ENCODE measurements around the gene DDIT3.
"Not testable (repeated sequence)": the region's sequence is repeated elsewhere in the genome, so short reads cannot be mapped to it uniquely, and the experiment has no call there.

The DDIT3 gene

DNA sequence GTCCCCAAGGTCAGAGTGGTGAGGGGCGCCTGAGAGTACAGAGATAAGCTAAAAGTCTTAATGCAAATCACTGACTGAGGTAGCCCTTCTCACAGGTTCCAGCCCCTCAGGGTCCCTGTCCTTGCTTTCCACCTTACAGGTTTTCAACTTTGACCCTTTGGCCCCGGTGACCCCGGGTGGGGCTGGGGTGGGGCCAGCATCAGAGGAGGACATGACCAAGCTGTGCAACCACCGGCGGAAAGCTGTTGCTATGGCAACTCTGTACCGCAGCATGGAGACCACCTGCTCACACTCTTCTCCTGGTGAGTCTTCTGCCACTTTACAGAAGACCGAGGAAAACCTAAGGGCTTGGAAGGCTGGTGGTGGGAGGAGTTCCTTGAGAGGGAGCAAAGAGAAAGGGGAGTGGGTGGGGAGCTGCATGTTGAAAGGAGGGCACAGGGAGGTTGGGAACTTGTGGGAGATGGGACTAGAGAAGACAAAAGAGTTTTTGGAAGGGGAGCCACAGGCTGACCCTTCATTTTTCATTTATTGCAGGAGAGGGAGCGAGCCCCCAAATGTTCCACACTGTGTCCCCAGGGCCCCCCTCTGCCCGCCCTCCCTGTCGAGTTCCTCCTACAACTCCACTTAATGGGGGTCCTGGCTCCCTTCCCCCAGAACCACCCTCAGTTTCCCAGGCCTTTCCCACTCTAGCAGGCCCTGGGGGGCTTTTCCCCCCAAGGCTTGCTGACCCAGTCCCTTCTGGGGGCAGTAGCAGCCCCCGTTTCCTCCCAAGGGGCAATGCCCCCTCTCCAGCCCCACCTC, 4.7 kb upstream of the DDIT3 start:
- DNase-seq, result no peak

DNA sequence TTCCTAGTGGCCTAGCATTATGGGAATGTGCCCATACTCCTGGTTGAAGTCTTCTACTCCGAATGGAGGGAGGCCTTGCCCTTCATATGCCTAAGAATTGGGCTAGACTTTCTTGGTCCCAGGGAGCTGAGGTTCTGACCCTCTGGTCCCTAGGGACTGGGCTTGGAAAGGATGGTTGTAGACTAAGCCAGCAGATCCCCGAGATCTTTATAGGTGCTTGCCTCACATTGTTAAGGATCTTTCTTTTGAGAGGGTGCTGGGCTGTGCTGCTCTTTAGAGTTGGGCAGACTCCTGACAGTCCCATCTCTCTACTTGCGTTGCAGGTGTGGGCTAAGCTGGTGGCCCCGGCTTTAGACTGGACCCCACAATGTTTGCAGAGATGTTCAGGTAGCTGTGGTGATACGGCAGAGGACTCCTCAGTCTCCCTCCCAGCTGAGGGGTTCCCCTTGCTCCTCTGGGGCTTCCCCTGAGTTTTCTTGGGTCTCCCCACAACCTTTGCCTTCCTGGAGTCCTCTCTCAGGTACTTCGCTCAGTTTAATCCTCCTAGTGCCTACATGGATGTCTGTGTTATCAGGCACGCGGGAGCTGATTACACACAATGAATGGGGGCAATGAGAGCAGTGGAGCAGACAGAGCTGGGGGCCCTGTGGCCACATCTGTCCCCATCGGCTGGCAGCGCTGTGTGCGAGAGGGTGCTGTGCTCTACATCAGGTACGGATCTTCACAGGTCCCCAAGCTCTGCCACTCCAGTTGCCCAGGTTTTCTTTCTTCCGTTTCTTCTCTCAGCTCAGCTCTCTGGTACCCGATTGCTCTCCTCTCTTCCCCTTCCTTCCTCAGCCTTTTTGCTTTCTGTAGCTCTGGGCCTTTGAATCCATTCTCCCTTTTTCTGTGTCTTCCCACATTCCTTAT, 3.6 kb upstream of the DDIT3 start:
- DNase-seq, result no peak

DNA sequence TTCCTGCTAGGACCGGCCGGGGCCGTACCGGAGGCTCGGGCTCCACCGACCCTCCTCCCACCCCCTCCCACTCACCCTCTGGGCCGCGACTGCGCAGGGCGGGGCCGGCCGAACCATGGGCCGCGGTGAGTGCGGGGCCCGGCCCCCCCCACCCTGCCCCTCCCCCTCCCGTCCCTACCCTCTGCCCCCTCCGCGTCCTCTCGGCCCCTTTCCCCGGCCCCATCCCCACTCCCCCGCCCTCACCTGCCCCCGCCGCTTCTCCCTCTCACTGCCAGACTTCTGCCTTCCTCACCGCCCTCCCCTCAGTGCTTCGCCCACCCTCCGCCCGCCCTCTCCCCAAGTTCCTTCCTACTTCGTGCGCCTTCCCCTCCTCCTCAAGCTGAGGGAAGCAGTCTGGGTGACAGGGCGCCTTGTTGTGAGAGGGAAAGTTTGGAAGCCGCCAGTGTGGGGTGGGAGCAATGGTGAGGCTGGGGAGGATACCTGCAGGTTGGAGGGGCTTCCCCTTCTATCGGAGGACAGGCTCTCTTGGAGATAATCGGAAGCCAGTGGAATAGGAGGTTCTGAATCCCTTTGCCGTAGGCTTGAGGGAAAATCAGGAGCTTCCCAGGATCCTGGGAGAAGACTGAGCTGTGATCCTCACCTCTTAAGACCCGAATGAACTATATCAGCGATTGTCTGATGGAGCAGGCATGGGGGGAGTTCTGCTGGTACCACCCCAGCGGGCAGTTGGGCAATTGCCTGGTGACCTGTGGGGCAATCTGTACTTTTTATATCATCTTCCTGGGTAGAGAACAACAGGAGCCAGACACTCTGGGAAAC, 2.8 kb upstream of the DDIT3 start:
- DNase-seq, result peak; percentile 49

DNA sequence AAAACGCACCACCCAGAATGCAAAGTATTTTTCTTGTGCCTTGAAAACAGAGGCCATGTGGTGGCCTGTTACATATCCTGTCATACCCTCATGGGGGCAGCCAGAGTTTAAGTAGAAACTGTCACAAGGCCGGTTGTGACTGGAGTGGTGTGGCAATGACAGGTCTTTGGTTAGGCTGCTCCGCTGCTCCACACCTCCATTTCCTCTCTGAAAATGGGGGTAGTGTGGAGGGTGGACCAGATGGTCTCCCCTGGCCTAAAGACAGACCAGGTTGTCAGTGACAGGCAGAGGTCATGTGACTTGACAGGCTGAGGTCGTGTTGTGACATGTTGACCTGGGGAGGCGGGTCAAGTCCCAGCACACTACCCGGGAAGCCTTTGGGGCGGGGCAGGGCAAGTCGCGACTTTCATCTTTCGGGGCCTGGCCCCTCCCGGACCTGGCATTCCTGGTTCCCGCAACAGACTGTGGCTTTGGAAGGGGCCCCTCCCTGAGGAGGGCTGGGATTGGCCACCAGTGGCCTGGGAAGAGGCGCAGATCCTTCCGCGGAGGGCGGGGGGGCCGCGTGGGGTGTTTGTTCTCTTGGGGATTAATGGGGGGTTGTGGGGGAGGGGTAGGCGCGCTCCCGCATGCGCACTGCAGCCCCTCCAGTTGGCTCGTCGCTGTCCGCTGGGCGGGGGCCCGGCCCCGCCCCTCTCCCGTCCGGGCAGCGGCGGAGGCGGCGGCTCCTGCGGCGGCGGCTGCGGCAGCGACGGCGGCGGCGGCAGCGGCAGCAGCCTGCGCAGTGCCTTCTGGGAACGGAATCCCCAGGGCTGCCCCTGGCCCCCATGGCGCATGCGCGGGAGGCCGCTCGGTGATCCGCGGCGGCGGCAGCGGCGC, 1.9 kb upstream of the DDIT3 start, which contains the start of gene MBD6:
MBD6 (plus strand) TSS at position 814 of the 876 bp plus-strand sequence. CDS start 1,480 bp downstream, outside the sequence.
- DNase-seq, result peak; percentile 96

DNA sequence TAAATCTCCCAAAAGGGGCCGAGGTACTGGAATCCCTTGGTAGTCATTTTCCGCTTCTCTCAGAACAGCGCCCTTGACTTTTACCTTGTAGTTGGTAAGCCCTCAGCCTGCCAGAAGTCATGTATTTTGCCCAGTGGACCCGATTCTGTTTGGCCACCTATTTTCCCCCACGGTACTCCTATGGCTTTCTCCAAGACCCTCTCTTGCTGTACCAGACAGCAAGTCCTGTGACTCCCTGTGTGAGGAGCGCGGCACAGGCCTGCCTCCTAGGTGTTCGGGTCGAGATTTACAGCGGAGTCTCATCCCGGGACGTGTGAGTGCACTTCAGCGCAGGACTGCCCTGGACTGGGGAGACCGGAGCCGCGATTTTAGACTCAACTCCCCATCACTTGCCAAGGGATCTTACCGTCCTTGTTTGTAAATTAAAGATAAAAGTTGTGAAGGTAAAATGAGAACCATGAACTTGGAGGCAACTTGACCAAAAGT, 1.3 kb upstream of the DDIT3 start:
- peak; percentile 17 for DNase-seq

DNA sequence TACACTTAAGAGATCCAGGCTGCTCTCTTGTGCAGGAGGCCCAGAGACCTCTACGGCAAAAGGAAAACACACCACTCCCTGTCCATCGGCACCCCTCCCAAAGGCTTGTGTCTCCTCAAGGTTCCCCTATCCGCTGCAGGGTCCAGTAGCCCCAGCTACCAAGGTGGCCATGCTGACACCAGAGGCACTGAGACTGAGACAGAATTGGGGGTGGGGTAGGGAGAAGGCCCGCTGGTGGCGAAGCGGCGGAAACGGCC, 590 bp downstream of the DDIT3 start:
- DNase-seq, result no peak

DNA sequence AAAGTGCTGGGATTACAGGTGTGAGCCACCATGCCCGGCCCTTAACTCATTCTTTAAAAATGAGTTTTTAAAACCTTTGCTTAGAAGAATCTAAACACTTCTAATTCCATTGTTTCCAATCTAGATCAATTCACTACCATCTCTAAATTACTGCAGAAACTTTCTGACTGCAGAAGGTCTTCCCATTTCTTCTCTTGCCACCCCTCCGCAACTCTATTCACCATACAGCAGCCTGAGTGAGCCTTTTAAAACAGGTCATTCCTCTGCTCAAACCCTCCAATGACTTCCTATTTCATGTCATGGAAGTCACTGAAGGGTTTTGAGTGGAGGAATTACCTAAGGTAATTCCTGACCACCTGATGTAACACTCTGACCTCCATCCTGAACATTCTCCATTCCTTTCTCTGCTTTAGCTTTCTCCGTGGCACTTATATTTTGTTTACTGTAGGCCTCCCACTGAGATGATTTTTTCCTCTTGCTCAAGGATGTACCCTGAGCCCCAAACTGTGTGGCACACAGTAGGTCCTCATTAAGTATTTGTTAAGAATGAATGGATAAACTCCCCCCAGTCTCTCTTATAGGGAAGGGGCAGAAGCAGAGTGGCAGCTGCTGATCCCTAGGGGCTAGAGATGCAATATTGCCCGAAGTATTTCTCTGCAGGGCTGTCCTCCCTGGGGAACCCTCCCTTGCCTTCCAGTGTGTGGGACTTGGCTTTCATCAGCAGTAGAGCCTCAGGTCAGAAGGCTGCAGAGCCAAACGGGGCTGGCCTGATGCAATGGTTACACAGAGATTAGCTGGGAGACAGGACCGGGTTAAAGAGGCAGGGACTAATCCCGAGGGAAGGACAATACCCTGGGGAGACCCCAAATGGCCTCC, 1.2 kb downstream of the DDIT3 start:
- no peak for DNase-seq

DNA sequence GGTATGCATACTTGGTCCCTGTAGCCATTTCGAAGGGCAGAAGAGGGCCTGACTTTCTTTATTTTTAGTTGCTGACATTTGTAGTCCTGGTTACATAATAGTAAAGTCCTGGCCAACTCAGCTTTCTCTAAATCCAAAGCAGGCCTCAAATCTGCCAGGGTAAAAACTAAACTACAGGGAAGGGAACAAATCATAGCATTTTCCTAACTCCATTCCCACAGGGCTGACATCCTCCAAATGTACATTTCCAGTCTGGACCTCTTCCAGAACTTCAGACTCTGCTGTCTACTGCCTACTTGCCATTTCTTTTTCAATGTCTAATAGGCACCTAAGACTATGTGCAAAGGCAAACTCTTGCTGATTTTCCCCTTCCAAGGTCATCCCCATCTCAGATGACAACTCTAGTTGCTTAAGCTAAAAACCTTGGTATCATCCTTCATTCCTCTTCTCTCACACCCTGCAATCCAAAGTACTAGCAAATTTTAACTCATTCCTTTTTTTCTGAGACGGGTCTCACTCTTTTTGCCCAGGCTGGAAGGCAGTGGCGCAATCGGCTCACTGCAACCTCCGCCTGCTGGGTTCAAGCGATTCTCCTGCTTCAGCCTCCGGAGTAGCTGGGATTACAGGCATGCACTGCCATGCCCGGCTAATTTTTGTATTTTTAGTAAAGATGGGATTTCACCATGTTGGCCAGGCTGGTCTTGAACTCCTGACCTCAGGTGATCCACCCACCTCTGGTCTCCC, 2.0 kb downstream of the DDIT3 start:
- no peak for DNase-seq

DNA sequence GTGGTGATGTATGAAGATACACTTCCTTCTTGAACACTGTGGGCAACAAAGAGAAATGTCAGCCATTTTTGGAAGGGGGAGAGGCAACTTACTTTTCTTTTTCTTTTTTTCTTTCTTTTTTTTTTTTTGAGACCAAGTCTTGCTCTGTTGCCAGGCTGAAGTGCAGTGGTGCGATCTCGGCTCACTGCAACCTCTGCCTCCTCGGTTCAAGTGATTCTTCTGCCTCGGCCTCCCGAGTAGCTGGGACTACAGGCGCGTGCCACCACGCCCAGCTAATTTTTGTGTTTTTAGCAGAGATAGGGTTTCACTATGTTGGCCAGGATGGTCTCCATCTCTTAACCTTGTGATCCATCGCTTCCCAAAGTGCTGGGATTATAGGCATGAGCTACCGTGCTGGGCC, 2.6 kb downstream of the DDIT3 start:
- DNase-seq, result not testable (repeated sequence)

DNA sequence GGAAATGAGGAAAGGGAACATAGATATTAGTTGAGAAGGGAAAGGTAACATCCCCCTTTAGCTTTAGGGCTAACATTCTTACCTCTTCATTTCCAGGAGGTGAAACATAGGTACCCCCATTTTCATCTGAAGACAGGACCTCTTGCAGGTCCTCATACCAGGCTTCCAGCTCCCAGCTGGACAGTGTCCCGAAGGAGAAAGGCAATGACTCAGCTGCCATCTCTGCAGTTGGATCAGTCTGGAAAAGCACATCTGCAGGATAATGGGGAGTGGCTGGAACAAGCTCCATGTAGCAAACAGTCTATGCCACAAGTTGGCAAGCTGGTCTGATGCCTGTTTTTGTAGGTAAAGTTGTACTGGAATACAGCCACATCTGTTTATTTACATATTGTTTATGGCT, 3.1 kb downstream of the DDIT3 start:
- DNase-seq, result no peak

DNA sequence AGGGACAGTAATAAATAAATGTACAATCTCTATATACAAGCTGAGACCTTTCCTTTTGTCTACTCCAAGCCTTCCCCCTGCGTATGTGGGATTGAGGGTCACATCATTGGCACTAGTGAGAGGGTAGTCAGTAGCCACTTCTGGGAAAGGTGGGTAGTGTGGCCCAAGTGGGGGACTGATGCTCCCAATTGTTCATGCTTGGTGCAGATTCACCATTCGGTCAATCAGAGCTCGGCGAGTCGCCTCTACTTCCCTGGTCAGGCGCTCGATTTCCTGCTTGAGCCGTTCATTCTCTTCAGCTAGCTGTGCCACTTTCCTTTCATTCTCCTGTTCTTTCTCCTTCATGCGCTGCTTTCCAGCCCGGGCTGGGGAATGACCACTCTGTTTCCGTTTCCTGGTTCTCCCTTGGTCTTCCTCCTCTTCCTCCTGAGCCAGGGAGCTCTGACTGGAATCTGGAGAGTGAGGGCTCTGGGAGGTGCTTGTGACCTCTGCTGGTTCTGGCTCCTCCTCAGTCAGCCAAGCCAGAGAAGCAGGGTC, 3.6 kb downstream of the DDIT3 start:
- no peak for DNase-seq

DNA sequence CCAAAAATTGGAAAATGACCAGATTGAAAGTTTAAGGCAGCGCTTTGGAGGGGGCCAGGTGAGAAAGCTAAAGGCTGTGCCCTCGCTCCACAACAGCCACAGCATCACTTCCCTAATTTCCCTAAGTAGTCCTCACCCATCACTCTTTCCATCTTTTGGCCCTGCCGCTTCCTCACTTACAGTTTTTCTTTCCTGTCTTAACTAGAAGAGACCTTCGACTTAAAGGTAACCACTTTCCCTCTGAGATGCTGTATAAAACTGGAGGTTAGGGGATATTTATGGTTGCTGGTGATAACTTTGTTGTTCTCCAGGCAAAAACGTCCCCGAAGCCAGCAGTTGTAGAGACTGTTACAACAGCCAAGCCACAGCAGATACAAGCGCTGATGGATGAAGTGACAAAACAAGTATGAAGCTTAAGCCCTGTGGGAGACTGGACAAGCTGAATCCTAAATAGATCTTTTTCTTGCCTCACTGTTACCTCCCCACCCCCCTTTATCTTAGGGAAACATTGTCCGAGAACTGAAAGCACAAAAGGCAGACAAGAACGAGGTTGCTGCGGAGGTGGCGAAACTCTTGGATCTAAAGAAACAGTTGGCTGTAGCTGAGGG, 4.3 kb downstream of the DDIT3 start:
- DNase-seq, result no peak

DNA sequence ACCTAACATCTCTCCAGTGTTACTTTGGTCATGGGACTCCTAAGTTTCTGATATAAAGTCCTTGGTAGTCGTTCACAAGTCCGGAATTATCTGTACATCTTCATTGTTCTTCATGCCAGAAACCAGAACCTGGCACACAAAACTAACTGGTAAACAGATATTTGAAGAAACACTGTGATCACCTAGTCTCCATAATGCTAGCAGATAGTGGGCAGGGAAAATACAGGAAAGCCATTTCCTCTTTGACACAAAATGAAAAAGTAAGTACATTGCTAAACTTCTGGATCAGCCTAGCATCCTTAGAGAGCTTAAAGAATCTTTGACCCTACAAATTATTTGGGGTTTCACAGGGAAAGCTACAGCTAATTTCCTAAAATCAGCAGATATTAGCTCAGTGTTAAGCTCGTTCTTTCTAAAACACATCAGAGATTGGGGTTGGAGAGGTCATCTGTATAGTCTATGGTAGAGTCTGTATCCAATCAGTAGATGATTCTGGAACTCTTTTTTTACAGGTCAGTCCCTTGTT, 4.8 kb downstream of the DDIT3 start:
- no peak for DNase-seq

DNA sequence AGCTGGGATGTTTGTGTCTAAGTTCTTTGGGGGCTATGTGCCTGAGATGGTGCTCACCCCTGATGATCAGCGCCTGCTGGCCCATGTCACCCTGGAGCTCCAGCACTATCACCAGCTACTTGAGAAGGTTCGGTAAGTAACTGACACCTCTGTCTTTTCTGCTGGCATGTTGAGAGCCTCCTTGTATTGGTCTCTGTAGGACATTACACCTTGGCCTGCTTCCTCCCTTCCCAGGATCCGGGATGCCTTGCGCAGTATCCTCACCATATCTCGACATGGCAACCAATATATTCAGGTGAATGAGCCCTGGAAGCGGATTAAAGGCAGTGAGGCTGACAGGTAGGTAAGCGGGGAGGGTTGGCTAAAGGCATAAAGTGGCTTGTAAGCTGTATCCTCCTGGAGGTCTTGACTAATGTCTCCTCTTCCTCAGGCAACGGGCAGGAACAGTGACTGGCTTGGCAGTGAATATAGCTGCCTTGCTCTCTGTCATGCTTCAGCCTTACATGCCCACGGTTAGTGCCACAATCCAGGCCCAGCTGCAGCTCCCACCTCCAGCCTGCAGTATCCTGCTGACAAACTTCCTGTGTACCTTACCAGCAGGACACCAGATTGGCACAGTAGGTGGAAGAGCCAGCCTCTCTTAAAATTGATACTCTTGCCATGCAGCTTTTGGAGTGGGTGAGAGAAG, 5.5 kb downstream of the DDIT3 start:
- no peak for DNase-seq

DNA sequence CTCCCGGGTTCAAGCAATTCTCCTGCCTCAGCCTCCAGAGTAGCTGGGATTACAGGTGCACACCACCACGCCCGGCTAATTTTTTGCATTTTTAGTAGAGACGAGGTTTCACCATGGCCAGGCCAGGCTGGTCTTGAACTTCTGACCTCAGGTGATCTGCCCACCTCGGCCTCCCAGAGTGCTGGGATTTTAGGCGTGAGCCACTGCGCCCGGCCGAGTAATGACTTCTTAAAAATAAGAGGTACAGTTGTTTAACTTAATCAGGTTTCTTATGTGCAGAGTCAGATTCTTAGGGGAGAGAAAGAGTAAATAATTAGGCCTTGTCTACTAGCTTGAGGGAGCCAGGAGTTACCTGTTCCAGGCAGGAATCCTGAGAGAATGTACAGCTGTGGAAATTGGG, 6.1 kb downstream of the DDIT3 start:
- not testable (repeated sequence) for DNase-seq

DNA sequence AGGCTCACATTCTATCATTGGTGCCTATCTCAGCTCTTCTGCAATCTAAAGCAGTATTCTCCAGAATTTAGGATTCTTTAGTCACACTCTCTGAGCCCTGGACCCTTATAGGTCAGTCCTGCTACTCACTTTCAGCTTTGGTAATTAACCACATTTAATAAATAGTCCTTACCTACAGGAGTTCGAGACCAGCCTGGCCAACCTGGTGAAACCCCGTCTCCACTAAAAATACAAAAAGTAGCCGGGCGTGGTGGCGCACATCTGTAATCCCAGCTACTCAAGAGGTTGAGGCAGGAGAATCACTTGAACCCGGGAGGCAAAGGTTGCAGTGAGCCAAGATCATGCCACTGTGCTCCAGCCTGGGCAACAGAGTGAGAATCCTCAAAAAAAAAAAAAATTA, 6.6 kb downstream of the DDIT3 start:
- not testable (repeated sequence) for DNase-seq

DNA sequence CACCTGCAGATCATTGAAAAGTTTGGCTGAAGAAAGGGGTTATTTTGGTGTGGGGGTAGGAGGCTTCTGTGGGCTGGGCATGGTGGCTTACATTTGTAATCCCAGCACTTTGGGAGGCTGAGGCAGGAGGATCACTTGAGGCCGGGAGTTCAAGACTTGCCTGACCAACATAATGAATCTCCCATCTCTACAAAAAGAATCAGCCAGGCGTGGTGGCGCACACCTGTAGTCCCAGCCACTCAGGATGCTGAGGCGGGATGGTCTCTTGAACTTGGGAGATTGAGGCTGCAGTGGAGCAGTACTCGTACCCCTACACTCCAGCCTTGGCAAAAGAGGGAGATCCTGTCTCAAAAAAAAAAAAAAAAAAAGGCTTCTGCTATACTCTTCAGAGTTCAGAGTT, 7.0 kb downstream of the DDIT3 start:
- no peak for DNase-seq

DNA sequence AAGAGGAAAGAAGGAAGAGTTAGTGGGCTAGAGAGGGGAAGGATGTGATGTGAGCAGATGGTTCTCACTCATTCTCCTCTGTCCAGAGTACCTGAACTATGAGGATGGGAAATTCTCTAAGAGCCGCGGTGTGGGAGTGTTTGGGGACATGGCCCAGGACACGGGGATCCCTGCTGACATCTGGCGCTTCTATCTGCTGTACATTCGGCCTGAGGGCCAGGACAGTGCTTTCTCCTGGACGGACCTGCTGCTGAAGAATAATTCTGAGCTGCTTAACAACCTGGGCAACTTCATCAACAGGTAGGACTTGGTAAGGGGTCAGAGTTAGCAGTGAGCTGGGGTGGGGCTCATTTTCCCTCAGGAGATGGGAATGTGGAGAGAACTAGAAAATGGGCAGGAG, 7.6 kb downstream of the DDIT3 start:
- no peak for DNase-seq

Data from NCI-H226 (cell line).